ENCODE results near the gene CHTOP.
"Not testable (repeated sequence)": the region's sequence is repeated elsewhere in the genome, so short reads cannot be mapped to it uniquely, and the experiment has no call there.

Gene CHTOP, protein sequence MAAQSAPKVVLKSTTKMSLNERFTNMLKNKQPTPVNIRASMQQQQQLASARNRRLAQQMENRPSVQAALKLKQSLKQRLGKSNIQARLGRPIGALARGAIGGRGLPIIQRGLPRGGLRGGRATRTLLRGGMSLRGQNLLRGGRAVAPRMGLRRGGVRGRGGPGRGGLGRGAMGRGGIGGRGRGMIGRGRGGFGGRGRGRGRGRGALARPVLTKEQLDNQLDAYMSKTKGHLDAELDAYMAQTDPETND

DNA sequence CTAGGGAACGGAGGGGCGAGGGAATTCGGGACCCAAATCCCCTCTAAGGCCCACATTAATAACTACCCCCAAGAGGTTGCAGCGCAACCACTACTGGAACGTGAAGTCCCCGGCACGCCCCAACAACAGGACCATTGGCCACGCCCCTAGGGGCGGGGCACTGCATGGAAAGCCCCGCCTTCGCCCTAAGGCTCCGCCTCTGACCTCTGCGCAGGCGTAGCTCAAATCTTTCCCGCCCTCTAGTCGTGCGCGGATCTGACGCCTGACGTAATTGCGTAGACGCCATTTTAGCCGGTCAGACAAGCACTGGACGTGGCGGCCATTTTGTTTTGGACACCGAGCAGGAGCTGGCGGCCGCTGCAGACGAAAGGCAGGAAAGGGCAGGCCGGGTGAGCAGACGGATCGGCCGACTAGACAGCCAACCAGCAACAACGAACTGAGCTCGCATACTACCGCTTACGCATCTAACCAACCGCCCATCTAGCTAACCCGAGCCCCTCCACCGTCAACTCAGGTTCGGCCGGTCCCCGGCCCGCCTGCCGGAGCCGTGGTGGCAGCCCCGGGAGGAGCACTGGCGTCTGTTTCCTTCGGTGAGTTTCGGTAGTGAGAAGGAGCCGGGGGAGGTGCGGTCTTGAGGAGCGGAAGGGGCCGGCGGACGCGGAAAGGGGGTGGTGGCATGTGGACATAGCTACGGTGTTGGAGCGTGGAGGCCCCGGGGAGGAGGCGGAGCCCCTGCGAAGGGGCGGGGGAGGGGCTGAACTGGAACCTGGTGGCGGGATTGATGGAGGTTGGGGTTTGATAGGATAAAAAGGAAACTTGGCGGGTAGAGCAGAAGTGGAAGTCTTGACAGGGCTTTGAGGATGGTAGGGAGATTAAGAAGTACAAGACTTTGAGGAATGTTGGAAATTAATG lies at the start of gene CHTOP:
CHTOP (plus strand) TSS at position 313 of the 912 bp plus-strand sequence. CDS start 2,523 bp downstream, outside the sequence.
- DNase-seq (ENCODE audit: low read depth in 2 of 2): peak; percentile 88 to 97

- no peak for DNase-seq (ENCODE audit: low read depth in 2 of 2)
Observed at GRCh38 chr1:153585006-153585405, 48.9 kb upstream of the CHTOP start.

- DNase-seq (ENCODE audit: low read depth in 2 of 2): no peak
Observed at GRCh38 chr1:153586347-153586746, 47.5 kb upstream of the CHTOP start.

DNA sequence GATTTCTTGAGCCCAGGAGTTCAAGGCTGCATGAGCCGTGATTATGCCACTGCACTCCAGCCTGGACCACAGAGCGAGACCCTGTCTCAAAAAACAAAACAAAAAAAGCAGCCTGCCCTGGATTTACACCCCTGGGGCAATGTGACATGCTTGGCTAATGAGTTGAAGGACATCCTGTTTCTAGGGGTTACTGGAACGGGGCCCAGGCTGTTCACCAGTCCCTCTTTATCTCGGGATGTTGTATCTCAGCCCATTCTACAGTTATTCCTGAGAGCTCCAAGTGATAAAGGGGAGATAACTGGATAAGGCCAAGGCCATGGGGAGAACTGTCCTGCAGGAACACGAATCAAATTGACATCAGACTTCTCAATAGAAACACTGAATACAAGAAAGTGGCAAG lies 46.6 kb upstream of the CHTOP start:
- no peak for DNase-seq (ENCODE audit: low read depth in 2 of 2)

DNA sequence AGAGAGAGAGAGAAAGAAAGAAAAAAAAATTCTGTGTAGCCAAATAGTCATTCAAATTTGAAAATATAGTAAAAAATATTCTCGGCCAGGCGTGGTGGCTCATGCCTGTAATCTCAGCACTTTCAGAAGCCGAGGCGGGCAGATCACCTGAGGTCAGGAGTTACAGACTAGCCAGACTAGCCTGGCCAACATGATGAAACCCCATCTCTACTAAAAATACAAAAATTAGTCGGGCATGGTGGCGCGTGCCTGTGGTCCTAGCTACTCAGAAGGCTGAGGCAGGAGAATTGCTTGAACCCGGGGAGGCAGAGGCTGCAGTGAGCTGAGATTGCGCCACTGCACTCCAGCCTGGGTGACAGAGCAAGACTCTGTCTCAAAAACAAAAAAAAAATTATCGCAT lies 45.8 kb upstream of the CHTOP start:
- DNase-seq (ENCODE audit: low read depth in 2 of 2): not testable (repeated sequence)

DNA sequence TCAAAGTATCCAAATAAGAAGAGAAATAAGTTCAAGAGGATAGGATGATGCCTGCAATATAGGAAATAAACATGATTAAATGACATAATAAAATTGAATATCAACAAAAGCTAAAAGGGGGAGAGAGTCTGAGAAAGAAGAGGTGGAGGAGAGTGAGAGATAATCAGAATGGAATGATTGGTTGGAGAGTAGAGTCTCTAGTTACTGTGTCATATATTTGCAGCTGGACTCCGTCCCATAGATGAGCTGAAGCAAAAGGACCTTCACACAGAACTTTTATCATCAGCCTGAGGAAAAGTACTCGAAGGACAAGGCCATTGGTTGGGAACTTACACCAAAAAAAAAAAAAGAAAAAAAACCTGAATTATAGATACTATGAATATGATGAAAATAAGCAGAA lies 45.4 kb upstream of the CHTOP start:
- DNase-seq (ENCODE audit: low read depth in 2 of 2): no peak

DNA sequence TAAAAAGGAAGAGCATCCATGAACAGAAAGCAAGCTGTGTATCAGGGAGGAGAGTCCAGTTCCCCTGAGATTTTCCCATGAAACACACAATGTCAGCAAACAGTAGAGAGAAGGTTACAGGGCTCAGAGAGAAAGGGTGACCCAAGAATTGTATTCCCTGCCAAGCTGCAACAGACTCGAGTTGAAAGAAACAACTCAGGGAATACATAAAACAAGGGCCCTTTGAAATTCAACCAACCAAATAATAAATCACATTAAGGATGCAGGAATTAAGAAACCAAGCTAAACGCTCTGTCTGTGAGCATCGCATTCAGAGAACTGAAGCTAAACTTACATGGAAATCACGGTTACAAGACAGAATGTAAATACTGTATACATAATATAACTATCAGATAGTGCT lies 41.1 kb upstream of the CHTOP start:
- DNase-seq (ENCODE audit: low read depth in 2 of 2): no peak

DNA sequence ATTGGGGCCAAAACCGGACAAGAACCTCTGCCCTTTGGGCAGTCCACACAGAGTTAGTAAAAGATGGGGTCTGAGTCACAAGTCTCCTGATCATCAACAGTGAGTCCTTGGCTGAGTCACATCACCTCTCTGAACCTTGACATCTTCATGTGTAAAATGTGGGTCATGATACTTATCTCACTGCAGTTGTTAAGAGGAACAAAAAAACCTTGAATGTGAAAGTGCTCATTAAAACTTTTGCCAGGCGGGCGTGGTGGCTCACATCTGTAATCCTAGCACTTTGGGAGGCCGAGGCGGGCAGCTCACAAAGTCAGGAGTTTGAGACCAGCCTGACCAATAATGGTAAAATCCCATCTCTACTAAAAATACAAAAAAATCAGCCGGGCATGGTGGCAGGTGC lies 36.7 kb upstream of the CHTOP start:
- DNase-seq (ENCODE audit: low read depth in 2 of 2): peak in 1 of 2 donors; percentile 17

GRCh38 chr1:153598309-153599172 lies 35.3 kb upstream of the CHTOP start:
- DNase-seq (ENCODE audit: low read depth in 2 of 2): no peak

- DNase-seq (ENCODE audit: low read depth in 2 of 2): no peak
Observed at GRCh38 chr1:153599847-153600246, 34.0 kb upstream of the CHTOP start.

- no peak for DNase-seq (ENCODE audit: low read depth in 2 of 2)
Observed at GRCh38 chr1:153602749-153603148, 31.1 kb upstream of the CHTOP start.

DNA sequence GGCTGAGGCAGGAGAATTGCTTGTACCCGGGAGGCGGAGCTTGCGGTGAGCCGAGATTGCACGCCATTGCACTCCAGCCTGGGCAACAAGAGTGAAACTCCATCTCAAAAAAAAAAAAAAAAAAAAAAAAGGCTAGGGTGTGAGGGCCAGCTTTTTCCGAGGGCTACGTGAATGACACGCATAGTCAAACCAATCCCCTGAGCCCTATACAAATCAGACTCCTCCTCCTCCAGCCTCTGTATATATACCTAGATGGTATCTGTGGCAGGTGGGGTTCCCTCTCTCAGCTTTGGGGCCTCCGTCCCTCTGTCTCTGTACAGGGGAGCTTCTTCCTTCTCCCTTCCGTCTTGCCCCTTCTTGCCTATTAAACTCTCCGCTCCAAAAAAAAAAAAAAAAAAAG lies 27.7 kb upstream of the CHTOP start:
- DNase-seq (ENCODE audit: low read depth in 2 of 2): no peak

- DNase-seq (ENCODE audit: low read depth in 2 of 2): no peak
Observed at GRCh38 chr1:153607381-153607780, 26.5 kb upstream of the CHTOP start.

DNA sequence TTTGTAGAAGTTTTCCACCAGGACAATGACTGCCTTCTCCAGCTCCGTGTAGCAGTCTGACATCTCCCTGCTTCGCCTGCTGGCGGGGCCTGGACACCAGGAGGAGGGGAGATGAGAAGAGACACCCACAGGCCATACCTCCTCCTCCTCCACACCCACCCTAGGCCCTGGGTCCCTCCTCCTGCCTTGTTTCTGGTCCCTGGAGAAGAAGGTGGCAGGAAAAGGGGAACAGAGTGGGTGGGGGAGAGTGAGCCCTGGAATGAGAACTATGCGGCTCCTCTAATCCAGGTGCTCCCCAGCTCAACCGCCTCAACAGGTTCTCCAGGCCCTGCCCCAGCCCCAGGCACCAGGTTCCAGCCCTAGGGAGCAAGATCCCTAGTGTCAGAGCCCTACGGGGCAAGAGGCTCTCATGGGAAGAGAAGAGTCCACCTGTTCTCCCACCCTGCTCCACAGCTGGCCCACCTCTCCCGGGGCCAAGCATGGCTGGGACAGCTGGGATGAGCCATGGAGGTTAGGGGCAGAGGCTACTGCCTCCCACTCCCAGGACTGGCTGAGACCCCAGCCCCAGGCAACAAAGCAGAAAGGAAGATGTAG lies 25.7 kb upstream of the CHTOP start:
- no peak for DNase-seq (ENCODE audit: low read depth in 2 of 2)

DNA sequence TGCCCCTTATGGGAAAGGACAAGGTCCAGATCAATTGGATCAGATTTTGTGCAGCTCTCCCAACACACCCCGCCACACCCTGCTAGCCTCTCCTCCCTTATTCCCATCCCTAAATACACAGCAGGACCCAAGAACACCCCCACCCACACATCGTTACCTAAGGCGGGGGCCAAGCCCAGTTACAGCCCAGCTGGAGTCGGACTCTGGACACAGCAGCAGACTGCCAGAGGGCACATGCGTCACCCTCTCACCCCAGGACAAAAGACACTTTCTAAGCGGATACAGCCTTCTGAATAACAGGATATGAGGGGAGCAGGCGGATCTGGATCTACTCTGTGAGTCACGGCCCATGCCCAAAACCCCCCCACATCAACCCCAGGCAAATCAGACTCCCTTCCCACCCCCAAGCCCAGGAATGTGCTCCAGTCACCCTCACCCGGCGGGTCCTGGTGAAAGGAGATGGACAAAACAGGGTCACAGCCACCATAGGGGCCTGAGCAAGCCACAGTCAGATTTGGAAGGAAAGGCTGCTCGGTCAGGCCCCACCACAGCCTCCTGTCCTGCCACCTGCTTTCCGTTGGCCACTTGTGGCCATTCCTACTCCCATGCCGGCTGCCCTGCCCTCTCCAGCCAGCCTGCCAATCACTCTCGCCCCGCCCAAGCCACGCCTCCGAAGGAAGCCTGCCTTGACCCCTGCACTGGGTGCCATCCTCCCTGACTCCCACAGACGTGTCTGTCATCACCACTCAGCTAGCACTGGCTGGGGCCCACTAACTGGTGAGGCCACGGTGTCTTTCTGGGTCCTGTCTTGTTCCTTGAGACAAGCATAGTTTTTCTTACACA lies 24.9 kb upstream of the CHTOP start:
- DNase-seq (ENCODE audit: low read depth in 2 of 2): no peak

DNA sequence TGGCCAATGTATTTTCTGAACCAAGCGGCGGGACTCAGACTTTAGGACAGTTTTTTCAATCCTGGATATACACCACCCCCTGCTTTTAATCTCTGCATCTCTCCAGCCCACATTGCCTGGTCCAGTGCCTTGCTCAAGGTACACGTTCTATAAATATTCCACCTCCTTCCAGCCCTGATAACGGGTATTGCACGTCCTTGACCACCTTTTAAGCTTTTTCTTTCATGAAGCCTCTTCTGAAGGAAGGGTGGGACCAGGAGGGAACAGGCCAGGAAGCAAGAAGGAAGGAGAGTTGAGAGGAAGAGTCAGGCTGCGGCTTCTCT lies 24.3 kb upstream of the CHTOP start:
- no peak for DNase-seq (ENCODE audit: low read depth in 2 of 2)

DNA sequence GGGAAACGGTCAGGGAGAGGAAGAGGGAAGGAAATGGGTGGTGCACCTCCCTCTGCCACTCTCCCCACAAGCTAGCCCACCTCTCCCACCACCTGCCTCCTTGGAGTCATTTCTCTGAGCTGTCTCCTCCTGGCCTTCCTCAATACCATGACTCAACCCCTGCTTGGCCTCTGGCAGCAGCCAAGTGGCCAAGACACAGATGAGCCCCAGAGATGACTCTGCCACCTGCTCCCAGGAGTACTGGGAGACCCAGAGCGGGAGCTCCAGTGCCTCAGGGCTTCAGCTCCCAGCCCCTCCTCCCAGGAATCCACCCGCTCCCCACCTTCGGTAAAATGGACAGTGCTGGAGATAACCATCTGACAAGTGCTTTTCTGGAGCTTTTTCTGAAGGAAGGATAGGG lies 23.5 kb upstream of the CHTOP start:
- DNase-seq (ENCODE audit: low read depth in 2 of 2): no peak

- DNase-seq (ENCODE audit: low read depth in 2 of 2): no peak
Observed at GRCh38 chr1:153610811-153611301, 23.0 kb upstream of the CHTOP start.

DNA sequence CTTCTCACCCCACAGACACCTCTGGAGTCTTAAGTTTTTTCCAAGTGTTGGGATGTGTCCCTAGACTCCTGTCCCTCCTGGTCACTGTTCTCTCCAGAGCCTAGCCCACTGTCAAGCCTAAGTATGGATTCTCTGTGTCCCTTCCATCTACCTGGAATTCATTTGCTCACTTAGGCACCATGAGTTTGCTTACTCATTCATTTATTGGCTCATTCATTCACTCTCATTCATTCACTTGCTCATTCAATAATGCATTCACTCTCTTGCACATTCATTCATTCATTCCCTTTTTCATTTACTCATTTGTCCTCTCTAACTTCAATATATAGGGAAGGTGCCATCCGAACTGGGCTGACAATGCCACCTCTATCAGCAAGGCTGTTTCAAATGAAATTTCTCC lies 22.5 kb upstream of the CHTOP start:
- DNase-seq (ENCODE audit: low read depth in 2 of 2): no peak

DNA sequence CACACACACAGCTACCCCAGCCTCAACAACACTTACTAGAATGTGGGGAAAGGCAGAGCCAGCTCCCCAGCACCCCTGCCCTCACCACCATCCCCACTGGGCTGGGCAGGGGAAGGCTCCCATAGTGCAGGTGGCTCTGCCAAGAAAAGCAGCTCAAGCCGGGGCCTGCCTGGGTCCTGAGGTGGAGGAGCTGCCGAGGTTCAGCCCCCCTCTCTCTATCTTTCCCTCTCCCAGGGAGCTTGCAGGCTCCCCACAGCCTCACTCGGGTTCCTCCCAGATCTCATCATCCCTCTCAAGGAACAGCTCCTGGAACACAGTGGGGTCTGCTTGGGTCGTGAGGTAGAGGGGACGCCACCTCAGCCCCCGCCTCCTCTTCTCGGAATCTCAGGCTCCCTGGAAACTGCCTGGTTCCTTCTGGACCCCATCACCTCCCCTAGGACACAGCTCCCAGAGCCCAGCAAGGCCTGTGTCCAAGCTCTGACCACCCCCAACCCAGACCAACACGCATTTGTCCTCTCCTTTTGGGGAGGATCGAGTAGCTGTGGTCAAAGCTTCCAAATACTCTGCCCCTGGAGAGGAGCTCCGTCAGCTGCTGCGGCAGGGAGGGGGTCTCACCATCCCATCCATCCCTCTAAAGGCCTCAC lies 21.6 kb upstream of the CHTOP start:
- DNase-seq (ENCODE audit: low read depth in 2 of 2): no peak

Data from stimulated activated CD8-positive, alpha-beta memory T cell treated with anti-CD3 and anti-CD28 coated beads, Interleukin-2, amount 100 ng/mL, for 48 hours (primary cell).